PC-3 (cell line): ENCODE data around the gene BMPER. TPM values are rescaled to one million over a fixed set of nuclear protein-coding genes. Genes with fewer than 3 reads are reported as not detected.

ENCODE experiments used
- ATAC-seq: fragments of 200-7000 bp; cut with Tn5 transposase; 2 replicates; pipeline ENCODE4 v1.9.1; 2020; ENCODE audit warnings: mild to moderate bottlenecking, moderate library complexity
- BruUV-seq: library from RNA; stranded (reverse); fragments of 400-500 nt; replicated peaks from 2 replicates; lab custom pipeline; 2021; lab: Mats Ljungman, UMichigan
- CTCF ChIA-PET: fragments of 300-600 bp; sonication (Branson Sonifier 250); formaldehyde crosslinking; loops from one replicate; lab custom pipeline; 2022; ENCODE audit warnings: antibody characterized with exemption; lab: Charles Lee
- POLR2A ChIA-PET: fragments of 300-600 bp; sonication (Branson Sonifier 250); formaldehyde crosslinking; loops from one replicate; lab custom pipeline; 2022; ENCODE audit warnings: antibody characterized with exemption; ENCODE audit not compliant: unreplicated experiment; lab: Charles Lee
- DNase-seq: peaks from one replicate; pipeline ENCODE4 v3.0.0-alpha.2; 2015
- H2AFZ ChIP-seq: fragments of 300-600 bp; sonication (generic); 2 replicates; pipeline ENCODE4 v1.6.0; 2016; ENCODE audit warnings: antibody characterized with exemption, low read length
- H3F3A ChIP-seq: fragments of 300-600 bp; sonication (generic); one replicate; pipeline ENCODE4 v1.6.0; 2017; ENCODE audit warnings: antibody characterized with exemption, low read length, control low read depth, mild to moderate bottlenecking; ENCODE audit not compliant: unreplicated experiment
- H3K27ac ChIP-seq: fragments of 300-600 bp; sonication (generic); 2 replicates; pipeline ENCODE4 v1.5.1; 2016; ENCODE audit warnings: mild to moderate bottlenecking, low read length
- H3K27me3 ChIP-seq: fragments of 300-600 bp; sonication (generic); 2 replicates; pipeline ENCODE4 v1.6.1; 2016; ENCODE audit warnings: low read length, mixed read lengths
- H3K36me3 ChIP-seq: fragments of 300-600 bp; sonication (generic); 2 replicates; pipeline ENCODE4 v1.6.1; 2016; ENCODE audit warnings: low read depth, mixed run types, low read length, mixed read lengths
- H3K4me1 ChIP-seq: fragments of 300-600 bp; sonication (generic); 2 replicates; pipeline ENCODE4 v1.5.1; 2016; ENCODE audit warnings: low read length; ENCODE audit not compliant: insufficient read depth
- H3K4me2 ChIP-seq: fragments of 300-600 bp; sonication (generic); 2 replicates; pipeline ENCODE4 v1.6.0; 2016; ENCODE audit warnings: low read length
- H3K4me3 ChIP-seq: fragments of 300-600 bp; sonication (generic); 2 replicates; pipeline ENCODE4 v1.5.1; 2016; ENCODE audit warnings: mild to moderate bottlenecking, low read length, mixed read lengths
- H3K79me2 ChIP-seq: fragments of 300-600 bp; sonication (generic); 2 replicates; pipeline ENCODE4 v1.6.1; 2017; ENCODE audit warnings: low read length, mixed read lengths
- H3K9ac ChIP-seq: fragments of 300-600 bp; sonication (generic); 2 replicates; pipeline ENCODE4 v1.6.0; 2016; ENCODE audit warnings: mild to moderate bottlenecking, low read length
- H3K9me2 ChIP-seq: fragments of 300-600 bp; sonication (generic); replicated peaks from 2 replicates; pipeline ENCODE4 v1.6.1; 2016; ENCODE audit warnings: mixed run types, low read length, mixed read lengths
- H3K9me3 ChIP-seq: fragments of 300-600 bp; sonication (generic); 2 replicates; pipeline ENCODE4 v1.6.1; 2016; ENCODE audit warnings: low read length, mixed read lengths
- H4K20me1 ChIP-seq: fragments of 300-600 bp; sonication (generic); 2 replicates; pipeline ENCODE4 v1.6.1; 2016; ENCODE audit warnings: low read length, mixed read lengths
- CTCF ChIP-seq: fragments of 300-600 bp; sonication (generic); conservative IDR thresholded peaks from 2 replicates; pipeline ENCODE4 v1.5.1; 2017; ENCODE audit warnings: antibody characterized with exemption, low read depth, mild to moderate bottlenecking, low read length
- EZH2 ChIP-seq: fragments of 300-600 bp; sonication (generic); IDR thresholded peaks from one replicate; pipeline ENCODE4 v1.6.1; 2017; ENCODE audit warnings: antibody characterized with exemption, mild to moderate bottlenecking, low read length; ENCODE audit not compliant: unreplicated experiment
- EZH2phosphoT487 ChIP-seq: fragments of 300-600 bp; sonication (generic); IDR thresholded peaks from 2 replicates; pipeline ENCODE4 v1.6.1; 2018; ENCODE audit warnings: mild to moderate bottlenecking, antibody characterized with exemption, low read length, borderline replicate concordance
- intact Hi-C: fragments of 100-400 bp; cut with micrococcal nuclease; formaldehyde crosslinking; loops from 2 replicates; pipeline ENCODE4 v1.9.0; 2023
- total RNA-seq: library from RNA; depleted of rRNA; stranded (reverse); fragments of >200 nt; gene quantifications from 2 replicates; pipeline ENCODE4 v1.2.3, GENCODE V29; 2014

The BMPER gene
- total RNA-seq, 1 experiment from 2014 or later, result 0.11 TPM

GRCh38 chr7:33917661-33918060 lies 12.3 kb downstream of the BMPER start:
- POLR2A ChIA-PET, result no interaction called here
- no peak for TF ChIP-seq EZH2phosphoT487
- TF ChIP-seq CTCF, result no peak
- no peak for TF ChIP-seq EZH2
- CTCF ChIA-PET, result no interaction called here

GRCh38 chr7:33918438-33919143 lies 13.3 kb downstream of the BMPER start:
- Histone ChIP-seq H3K9me2 (no peaks in the 10 kb centered on the region), H3K36me3 (no peaks in the 10 kb centered on the region), H3K4me3 (no peak overlapping the region), H3K4me1 (no peaks in the 10 kb centered on the region), H2AFZ (no peak overlapping the region), H3K79me2 (no peaks in the 10 kb centered on the region), H3K9me3 (no peaks in the 10 kb centered on the region), H3F3A (no peaks in the 10 kb centered on the region), H3K27ac (no peak overlapping the region), H4K20me1 (no peaks in the 10 kb centered on the region), H3K27me3 (peaks cover 31% of the 10 kb centered on the region), H3K4me2 (no peak overlapping the region), H3K9ac (no peak overlapping the region)
- ATAC-seq (no peak), DNase-seq (no peak)
- BruUV-seq, result no TSS peak
- TF ChIP-seq EZH2phosphoT487 (no peak), EZH2 (no peak), CTCF (no peak)
- intact Hi-C loops, result no loop called here
- ChIA-PET CTCF (no interaction called here), POLR2A (no interaction called here)

More at GRCh38 chr7:33917661-33918060, 12.3 kb downstream of the BMPER start:
- Histone ChIP-seq H3K36me3 (no peaks in the 10 kb centered on the region), H3K27ac (no peak overlapping the region), H4K20me1 (no peaks in the 10 kb centered on the region), H3K9ac (no peak overlapping the region), H3K4me2 (no peak overlapping the region), H3K4me3 (no peak overlapping the region), H3K9me3 (no peaks in the 10 kb centered on the region), H3K4me1 (no peaks in the 10 kb centered on the region), H3K79me2 (no peaks in the 10 kb centered on the region), H3K9me2 (no peaks in the 10 kb centered on the region), H3K27me3 (peaks cover 23% of the 10 kb centered on the region), H3F3A (no peaks in the 10 kb centered on the region), H2AFZ (no peak overlapping the region)
- no peak for ATAC-seq
- DNase-seq, result no peak
- intact Hi-C loops, result no loop called here
- no TSS peak for BruUV-seq

- POLR2A ChIA-PET, result no interaction called here
- Histone ChIP-seq H2AFZ (no peak overlapping the region), H3K27ac (no peak overlapping the region), H3K9me3 (no peaks in the 10 kb centered on the region), H3K9ac (no peak overlapping the region), H3K4me1 (no peaks in the 10 kb centered on the region), H3K36me3 (no peaks in the 10 kb centered on the region), H4K20me1 (no peaks in the 10 kb centered on the region), H3K4me3 (no peak overlapping the region), H3K79me2 (no peaks in the 10 kb centered on the region), H3K27me3 (peaks cover 34% of the 10 kb centered on the region), H3K9me2 (no peaks in the 10 kb centered on the region), H3F3A (no peaks in the 10 kb centered on the region), H3K4me2 (no peak overlapping the region)
- BruUV-seq, result no TSS peak
- TF ChIP-seq CTCF, result no peak
- TF ChIP-seq EZH2phosphoT487, result no peak
- no peak for TF ChIP-seq EZH2
- DNase-seq (no peak), ATAC-seq (no peak)
- CTCF ChIA-PET, result no interaction called here
- intact Hi-C loops, result no loop called here
These were observed 14.1 kb downstream of the BMPER start for GRCh38 chr7:33919449-33919848.
